RWPE1 (cell line): ENCODE data around the gene OGFOD2.

Source experiments
- CTCF ChIA-PET: fragments of 350-600 bp; sonication (Branson Sonifier 250); formaldehyde crosslinking; extraction: SDS; loops from one replicate; lab custom pipeline; 2021; lab: Yijun Ruan, JAX
- POLR2A ChIA-PET: fragments of 400-600 bp; formaldehyde crosslinking; extraction: SDS; loops from one replicate; lab custom pipeline; 2020; ENCODE audit warnings: antibody characterized with exemption; ENCODE audit not compliant: low non-redundant PET; lab: Yijun Ruan, JAX
- DNase-seq: peaks from one replicate; pipeline ENCODE4 v3.0.0; 2012; ENCODE audit warnings: low spot score
- H3K27ac ChIP-seq: fragments of 450-650 bp; 2 replicates; pipeline ENCODE4 v1.5.1; 2017
- CTCF ChIP-seq: fragments of 450-650 bp; conservative IDR thresholded peaks from 2 replicates; pipeline ENCODE4 v1.5.1; 2017; ENCODE audit warnings: low read depth, mild to moderate bottlenecking

The OGFOD2 gene

GRCh38 chr12:122992386-122992785, 17.3 kb downstream of the OGFOD2 start:
- POLR2A ChIA-PET, result no interaction called here
- DNase-seq, result no peak
- no peak overlapping the region for H3K27ac ChIP-seq
- CTCF ChIA-PET, result no interaction called here
- TF ChIP-seq CTCF, result no peak

- no peak overlapping the region for H3K27ac ChIP-seq
- TF ChIP-seq CTCF, result no peak
- POLR2A ChIA-PET, result no interaction called here
- CTCF ChIA-PET, result interaction anchor here (0.7 kb wide), 2 partner anchors 47 to 98 kb away, joined by 3 to 4 read pairs; no protein-coding TSS in a partner anchor
- no peak for DNase-seq
Measured at GRCh38 chr12:122994140-122994675, 19.2 kb downstream of the OGFOD2 start.

GRCh38 chr12:122994781-122995502, 19.9 kb downstream of the OGFOD2 start:
- CTCF ChIA-PET, result interaction anchor here (0.7 kb wide), 2 partner anchors 47 to 97 kb away, joined by 3 to 4 read pairs; no protein-coding TSS in a partner anchor
- POLR2A ChIA-PET, result no interaction called here
- H3K27ac ChIP-seq, result no peak overlapping the region
- DNase-seq, result no peak
- TF ChIP-seq CTCF, result no peak

GRCh38 chr12:122995503-122996187, 20.6 kb downstream of the OGFOD2 start:
- CTCF ChIA-PET, result interaction anchor here (0.6 kb wide), 1 partner anchor 32 kb away, joined by 3 read pairs; no protein-coding TSS in a partner anchor
- H3K27ac ChIP-seq, result no peak overlapping the region
- no peak for DNase-seq
- POLR2A ChIA-PET, result no interaction called here
- TF ChIP-seq CTCF, result no peak

GRCh38 chr12:122996188-122996601, 21.2 kb downstream of the OGFOD2 start:
- H3K27ac ChIP-seq, result no peak overlapping the region
- CTCF ChIA-PET, result interaction anchor here (0.6 kb wide), 1 partner anchor 31 kb away, joined by 3 read pairs; no protein-coding TSS in a partner anchor
- DNase-seq, result no peak
- TF ChIP-seq CTCF, result no peak
- POLR2A ChIA-PET, result no interaction called here

- no peak overlapping the region for H3K27ac ChIP-seq
- no peak for DNase-seq
- POLR2A ChIA-PET, result no interaction called here
- CTCF ChIA-PET, result no interaction called here
- no peak for TF ChIP-seq CTCF
Measured at GRCh38 chr12:122996621-122997342, 21.7 kb downstream of the OGFOD2 start.
